ENCODE results near the gene GLTP.
"Not testable (repeated sequence)": the region's sequence is repeated elsewhere in the genome, so short reads cannot be mapped to it uniquely, and the experiment has no call there.

GLTP gene

GRCh38 chr12:109880043-109880931 lies at the start of gene GLTP:
Gene GLTP (minus strand): TSS chr12:109880541. CDS start chr12:109880374, 167 bp downstream.
- peak; percentile 76 to 85 (median 84) for DNase-seq (ENCODE audit: low read depth in 3 of 3)

GRCh38 chr12:109929326-109929725 lies 49.0 kb upstream of the GLTP start:
- DNase-seq (ENCODE audit: low read depth in 3 of 3): not testable (repeated sequence)

GRCh38 chr12:109928058-109928656 lies 47.8 kb upstream of the GLTP start:
- DNase-seq (ENCODE audit: low read depth in 3 of 3): no peak

- peak in 2 of 3 experiments; percentile 25 to 26 for DNase-seq (ENCODE audit: low read depth in 3 of 3)
Observed at GRCh38 chr12:109927622-109928021, 47.3 kb upstream of the GLTP start.

GRCh38 chr12:109926488-109927210 lies 46.3 kb upstream of the GLTP start:
- no peak for DNase-seq (ENCODE audit: low read depth in 3 of 3)

- DNase-seq (ENCODE audit: low read depth in 3 of 3): no peak
Observed at GRCh38 chr12:109926016-109926415, 45.7 kb upstream of the GLTP start.

- DNase-seq (ENCODE audit: low read depth in 3 of 3): no peak
Observed at GRCh38 chr12:109925185-109925840, 45.0 kb upstream of the GLTP start.

GRCh38 chr12:109923481-109924245 lies 43.3 kb upstream of the GLTP start:
- no peak for DNase-seq (ENCODE audit: low read depth in 3 of 3)

- no peak for DNase-seq (ENCODE audit: low read depth in 3 of 3)
Observed at GRCh38 chr12:109923038-109923437, 42.7 kb upstream of the GLTP start.

GRCh38 chr12:109921982-109922381 lies 41.6 kb upstream of the GLTP start:
- no peak for DNase-seq (ENCODE audit: low read depth in 3 of 3)

GRCh38 chr12:109920261-109920780 lies 40.0 kb upstream of the GLTP start:
- no peak for DNase-seq (ENCODE audit: low read depth in 3 of 3)

- no peak for DNase-seq (ENCODE audit: low read depth in 3 of 3)
Observed at GRCh38 chr12:109919456-109919855, 39.1 kb upstream of the GLTP start.

- no peak for DNase-seq (ENCODE audit: low read depth in 3 of 3)
Observed at GRCh38 chr12:109916045-109916444, 35.7 kb upstream of the GLTP start.

- DNase-seq (ENCODE audit: low read depth in 3 of 3): no peak
Observed at GRCh38 chr12:109915171-109916040, 35.1 kb upstream of the GLTP start.

GRCh38 chr12:109914461-109914860 lies 34.1 kb upstream of the GLTP start:
- no peak for DNase-seq (ENCODE audit: low read depth in 3 of 3)

GRCh38 chr12:109912855-109913321 lies 32.5 kb upstream of the GLTP start:
- DNase-seq (ENCODE audit: low read depth in 3 of 3): no peak

- DNase-seq (ENCODE audit: low read depth in 3 of 3): peak in 1 of 3 experiments; percentile 21
Observed at GRCh38 chr12:109910969-109911348, 30.6 kb upstream of the GLTP start.

GRCh38 chr12:109910254-109910968 lies 30.1 kb upstream of the GLTP start:
- DNase-seq (ENCODE audit: low read depth in 3 of 3): no peak

GRCh38 chr12:109905301-109905700 lies 25.0 kb upstream of the GLTP start:
- no peak for DNase-seq (ENCODE audit: low read depth in 3 of 3)

Data from stimulated activated CD4-positive, alpha-beta T cell treated with anti-CD3 and anti-CD28 coated beads, TNF-alpha, amount 100 ng/mL, for 24 hours (primary cell).